Inflammatory macrophage treated with lipopolysaccharide for 1 hour (primary cell): Measurements from ENCODE around the gene UPP1.

Experiments used
- DNase-seq, 2 donors: peaks; one replicate each; pipeline ENCODE4 v3.0.0-alpha.2; 2020 to 2022

Gene UPP1

GRCh38 chr7:48087349-48087748 lies 1.7 kb upstream of the UPP1 start:
- DNase-seq = peak; percentile 86 to 97

GRCh38 chr7:48088559-48089045 lies 463 bp upstream of the UPP1 start:
- peak; percentile 88 to 96 for DNase-seq

DNA sequence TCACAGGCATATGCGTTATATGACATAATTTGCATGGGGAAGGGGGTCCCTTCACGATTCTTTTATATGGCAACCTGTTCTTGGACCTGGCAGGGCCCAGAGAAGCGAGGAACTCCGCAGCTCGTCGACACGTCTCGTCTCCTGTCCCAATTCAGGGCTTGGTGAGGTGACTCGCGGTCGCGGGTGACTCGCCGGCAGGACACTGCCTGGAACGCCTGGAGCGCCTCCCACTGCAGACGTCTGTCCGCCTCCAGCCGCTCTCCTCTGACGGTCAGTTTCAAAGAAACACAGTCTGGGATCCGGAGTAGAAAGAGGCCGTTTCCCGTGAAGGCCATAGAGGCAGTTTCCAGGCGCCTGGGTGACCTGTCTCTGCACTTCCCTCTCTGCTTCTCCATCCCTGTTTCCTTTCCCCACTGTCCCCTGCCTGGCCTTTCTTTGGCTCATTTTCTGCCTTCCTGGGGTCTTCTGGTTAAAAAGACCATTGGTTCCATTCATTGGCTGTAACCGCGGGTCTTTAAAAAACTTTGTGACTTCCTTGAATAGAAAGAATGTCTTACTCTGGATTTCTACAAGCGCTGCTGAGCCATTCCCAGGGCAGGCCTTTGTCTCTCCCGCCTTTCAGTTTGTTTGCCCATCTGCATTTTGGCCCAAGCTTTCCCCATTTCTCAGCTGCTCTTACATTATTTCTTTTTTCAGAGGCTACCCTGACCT lies 1.2 kb downstream of the UPP1 start:
- peak; percentile 55 to 65 for DNase-seq

DNA sequence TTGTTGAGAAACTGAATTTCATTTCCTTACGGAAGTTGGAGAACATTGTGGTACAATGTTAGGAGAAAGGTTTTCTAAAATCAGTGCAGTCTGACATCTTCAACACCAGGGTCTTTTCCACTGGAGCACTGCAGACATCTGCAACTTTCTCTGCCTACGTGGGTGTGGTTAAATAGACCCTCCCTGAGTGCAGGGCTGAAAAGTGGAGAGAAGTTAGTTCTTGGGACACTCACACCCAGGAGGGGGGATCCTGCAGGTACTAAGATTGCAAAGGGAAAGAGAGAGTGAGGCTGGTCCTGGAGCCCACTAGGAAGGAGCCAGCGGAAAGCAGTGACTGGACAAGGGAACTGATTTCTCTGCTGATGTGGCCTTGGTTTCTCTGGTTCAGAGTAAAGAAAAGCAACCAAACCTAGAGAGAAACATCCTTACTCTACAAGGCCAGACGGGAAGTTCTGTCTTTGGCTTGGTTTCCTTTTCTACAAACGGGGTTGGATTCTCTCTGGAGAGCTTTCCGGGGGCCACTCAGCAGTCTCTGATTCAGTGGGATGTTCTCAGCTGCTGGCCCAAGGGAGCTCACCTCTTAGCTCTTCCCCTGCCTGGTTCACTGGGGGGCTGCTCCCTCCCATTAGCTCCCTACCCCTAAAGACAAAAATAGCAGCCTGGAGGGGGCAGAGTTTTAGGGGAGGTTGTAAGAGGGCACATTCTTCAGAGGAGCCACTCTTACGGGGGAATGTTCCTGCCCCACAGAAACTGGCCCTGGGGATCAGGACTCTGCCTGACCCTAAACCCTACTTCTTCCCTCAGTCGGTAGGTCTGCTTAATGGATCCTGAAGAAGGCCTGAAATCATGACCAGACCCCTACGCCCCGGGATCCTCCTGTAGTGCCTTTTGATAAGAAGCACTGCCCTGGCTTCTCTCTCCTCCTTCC lies 2.7 kb downstream of the UPP1 start:
- DNase-seq = no peak

DNA sequence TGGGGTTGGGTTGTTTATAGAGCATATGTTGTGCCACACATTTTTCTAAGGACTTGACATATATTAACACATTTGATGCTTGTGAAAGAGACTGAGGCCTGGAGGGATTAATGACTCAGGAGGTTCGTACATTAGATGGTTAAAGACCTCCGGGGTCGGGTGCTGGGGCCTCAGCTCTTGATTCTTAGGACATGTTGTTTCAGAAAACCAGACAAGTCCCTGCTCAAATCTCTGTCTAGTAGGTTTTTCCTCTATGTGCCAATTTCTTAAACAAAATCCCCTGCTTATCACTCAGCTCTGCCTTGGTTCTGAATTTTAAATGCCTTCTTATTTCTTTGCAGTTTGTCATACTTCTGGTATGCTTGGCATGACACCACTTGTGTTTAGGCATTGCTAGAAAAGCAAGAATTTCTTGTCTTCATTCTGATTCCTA lies 5.8 kb downstream of the UPP1 start:
- no peak for DNase-seq

DNA sequence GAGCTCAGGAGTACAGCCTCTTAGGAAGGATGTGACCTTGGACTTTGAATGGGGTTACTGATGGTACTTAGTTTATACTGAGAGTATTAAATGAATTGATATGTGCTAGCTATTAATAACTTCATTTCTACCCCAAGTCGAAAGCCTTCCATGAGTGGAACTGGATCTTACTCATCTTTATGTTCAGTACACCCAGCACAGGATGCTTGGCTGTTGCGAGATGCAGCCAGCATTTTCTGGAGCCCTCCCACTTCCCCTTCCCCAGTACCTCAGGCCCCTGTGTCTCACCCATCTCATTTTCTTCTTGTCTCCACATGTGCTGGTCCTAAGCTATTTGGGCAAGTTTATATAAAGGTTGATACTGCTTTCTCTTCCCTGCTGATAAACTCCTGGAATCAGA lies 7.2 kb downstream of the UPP1 start:
- peak; percentile 42 to 52 for DNase-seq

GRCh38 chr7:48097521-48098231 lies 8.6 kb downstream of the UPP1 start:
- peak; percentile 63 to 70 for DNase-seq

GRCh38 chr7:48098846-48099245 lies 9.8 kb downstream of the UPP1 start:
- no peak for DNase-seq

DNA sequence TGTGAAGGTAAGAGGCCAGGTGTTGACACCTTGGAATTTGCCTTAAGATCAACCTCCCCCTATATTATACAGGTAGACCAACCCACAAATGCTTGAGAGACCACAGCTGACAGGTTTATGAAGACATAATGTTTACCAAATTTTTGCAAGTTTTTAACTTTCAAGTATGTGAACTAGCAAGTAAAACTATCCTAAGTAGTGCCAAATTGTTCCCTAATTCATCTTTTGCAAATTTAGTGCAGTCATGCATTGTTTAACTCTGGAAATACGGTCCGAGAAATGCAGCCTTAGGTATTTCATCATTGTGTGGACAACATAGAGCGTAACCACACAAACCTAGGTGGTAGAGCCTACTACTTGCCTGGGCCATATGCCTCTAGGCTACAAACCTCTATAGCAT lies 10.7 kb downstream of the UPP1 start:
- DNase-seq = no peak

DNA sequence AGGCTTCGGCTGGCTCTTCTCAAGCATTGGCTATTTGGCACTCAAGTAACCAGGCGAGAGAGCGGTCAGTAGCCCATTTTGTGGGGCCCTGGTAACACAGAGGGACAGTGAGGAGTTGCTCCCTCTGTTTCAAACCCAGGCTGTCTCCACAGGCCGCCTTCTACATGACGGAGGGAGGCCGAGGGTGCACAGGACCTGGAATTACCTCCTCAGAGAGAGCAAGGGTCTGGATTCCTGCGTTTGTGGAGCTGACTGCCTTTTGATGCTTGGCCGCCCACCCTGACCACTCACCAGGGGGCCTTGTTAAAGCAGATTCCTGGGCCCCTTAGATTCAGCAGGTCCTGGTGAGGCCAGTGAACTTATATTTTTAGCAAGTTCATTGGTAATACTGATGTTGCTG lies 12.3 kb downstream of the UPP1 start:
- no peak for DNase-seq

GRCh38 chr7:48101968-48102367 lies 12.9 kb downstream of the UPP1 start:
- no peak for DNase-seq

GRCh38 chr7:48102530-48102929 lies 13.5 kb downstream of the UPP1 start:
- no peak for DNase-seq

DNA sequence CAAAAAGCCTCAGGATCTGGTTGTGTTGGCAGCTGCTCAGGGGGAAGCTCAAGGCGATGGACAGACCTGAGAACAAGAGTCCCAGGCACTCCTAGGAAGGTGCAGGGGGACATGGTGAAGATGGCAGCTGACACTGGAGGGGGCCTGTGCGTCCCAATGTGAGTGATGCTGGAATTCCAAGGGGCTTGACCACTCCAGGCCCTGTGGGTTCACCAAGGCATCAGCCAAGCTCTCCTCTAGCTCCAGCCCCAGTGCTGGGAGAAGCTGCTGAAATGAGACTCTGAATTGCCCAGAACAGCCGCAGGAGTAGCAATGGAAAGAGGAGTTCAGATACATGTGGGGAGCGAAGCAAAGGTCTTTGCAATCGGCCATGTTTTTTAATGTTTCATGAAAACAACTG lies 16.0 kb downstream of the UPP1 start:
- no peak for DNase-seq

- DNase-seq = no peak
These were observed 18.0 kb downstream of the UPP1 start for GRCh38 chr7:48106906-48107659.

- no peak for DNase-seq
These were observed 18.9 kb downstream of the UPP1 start for GRCh38 chr7:48107926-48108472.

GRCh38 chr7:48108959-48109847 lies 20.1 kb downstream of the UPP1 start:
- no peak for DNase-seq

GRCh38 chr7:48109848-48110663 lies 21.0 kb downstream of the UPP1 start:
- peak in 1 of 2 donors; percentile 80 for DNase-seq

DNA sequence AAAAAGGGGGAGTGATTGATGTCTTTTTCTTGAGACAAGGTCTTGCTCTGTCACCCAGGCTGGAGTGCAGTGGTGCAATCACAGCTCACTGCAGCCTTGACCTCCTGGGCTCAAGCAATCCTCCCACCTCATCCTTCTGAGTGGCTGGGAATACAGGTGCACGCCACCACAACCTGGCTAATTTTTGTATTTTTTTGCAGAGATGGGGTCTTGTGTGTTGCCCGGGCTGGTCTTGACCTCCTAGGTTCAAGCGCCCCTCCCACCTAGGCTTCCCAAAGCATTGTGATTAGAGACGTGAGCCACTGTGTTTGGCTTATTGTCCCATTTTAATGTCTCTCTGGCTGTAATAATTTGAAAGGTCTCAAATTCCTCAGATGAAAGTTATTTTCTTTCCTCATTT lies 21.8 kb downstream of the UPP1 start:
- no peak for DNase-seq

DNA sequence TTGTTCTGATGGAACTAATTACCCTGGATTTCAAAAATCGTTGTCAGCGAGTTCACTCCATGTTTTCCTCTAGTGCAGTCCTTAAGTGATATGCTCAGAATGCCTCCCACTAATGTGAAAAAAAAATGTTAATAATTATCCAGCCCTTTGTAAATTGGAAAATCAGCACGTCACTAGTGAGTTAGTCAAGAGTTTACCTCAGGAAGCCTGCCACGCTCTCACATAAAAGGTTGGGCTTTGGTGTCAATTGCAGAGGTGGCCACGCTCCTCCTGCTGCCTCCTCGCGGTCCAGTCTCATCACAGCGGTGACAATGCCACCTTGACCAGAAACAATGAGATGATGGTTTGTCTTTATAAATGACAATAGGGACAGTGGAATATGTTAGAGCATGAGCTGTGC lies 22.5 kb downstream of the UPP1 start:
- DNase-seq = no peak
